Epithelial cell of esophagus (primary cell): ENCODE data around the gene PRKAG3.

Source experiments
- DNase-seq: peaks from one replicate; pipeline ENCODE4 v3.0.0; 2010; ENCODE audit warnings: low read depth
- H3K4me3 ChIP-seq: 2 replicates; pipeline ENCODE4 v1.5.1; 2011; ENCODE audit warnings: mild to moderate bottlenecking, low read length, control low read depth
- TF ChIP-seq, protein P1 (sequence below): IDR thresholded peaks from 2 replicates; pipeline ENCODE4 v1.5.1; 2011; ENCODE audit warnings: low read depth, mild to moderate bottlenecking, low read length, control low read depth, inconsistent platforms; ENCODE audit not compliant: insufficient read depth; ENCODE audit errors: missing control alignments

The PRKAG3 gene

DNA sequence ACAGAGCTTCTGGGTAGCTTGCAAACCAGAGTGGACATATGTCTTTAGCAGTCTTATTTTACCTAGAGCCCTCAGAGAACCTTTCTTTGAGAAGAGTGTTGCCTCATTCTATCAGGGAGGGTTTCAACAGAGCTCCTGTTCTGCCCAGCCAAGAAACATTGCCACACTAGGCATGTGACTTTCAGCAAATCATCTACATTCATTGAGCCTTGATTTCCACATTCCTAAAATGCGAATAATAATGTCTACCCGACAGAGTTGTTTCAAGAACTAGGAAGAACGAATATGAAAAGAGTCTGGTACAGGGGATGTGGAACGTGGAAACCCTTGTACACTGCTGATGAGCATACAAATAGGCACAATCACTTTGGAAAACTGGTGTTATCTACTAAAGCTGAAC lies 7.8 kb upstream of the PRKAG3 start:
- TF ChIP-seq, protein P1, sequence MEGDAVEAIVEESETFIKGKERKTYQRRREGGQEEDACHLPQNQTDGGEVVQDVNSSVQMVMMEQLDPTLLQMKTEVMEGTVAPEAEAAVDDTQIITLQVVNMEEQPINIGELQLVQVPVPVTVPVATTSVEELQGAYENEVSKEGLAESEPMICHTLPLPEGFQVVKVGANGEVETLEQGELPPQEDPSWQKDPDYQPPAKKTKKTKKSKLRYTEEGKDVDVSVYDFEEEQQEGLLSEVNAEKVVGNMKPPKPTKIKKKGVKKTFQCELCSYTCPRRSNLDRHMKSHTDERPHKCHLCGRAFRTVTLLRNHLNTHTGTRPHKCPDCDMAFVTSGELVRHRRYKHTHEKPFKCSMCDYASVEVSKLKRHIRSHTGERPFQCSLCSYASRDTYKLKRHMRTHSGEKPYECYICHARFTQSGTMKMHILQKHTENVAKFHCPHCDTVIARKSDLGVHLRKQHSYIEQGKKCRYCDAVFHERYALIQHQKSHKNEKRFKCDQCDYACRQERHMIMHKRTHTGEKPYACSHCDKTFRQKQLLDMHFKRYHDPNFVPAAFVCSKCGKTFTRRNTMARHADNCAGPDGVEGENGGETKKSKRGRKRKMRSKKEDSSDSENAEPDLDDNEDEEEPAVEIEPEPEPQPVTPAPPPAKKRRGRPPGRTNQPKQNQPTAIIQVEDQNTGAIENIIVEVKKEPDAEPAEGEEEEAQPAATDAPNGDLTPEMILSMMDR: no peak
- peak; percentile 78 for DNase-seq
- no peak overlapping the region for H3K4me3 ChIP-seq

DNA sequence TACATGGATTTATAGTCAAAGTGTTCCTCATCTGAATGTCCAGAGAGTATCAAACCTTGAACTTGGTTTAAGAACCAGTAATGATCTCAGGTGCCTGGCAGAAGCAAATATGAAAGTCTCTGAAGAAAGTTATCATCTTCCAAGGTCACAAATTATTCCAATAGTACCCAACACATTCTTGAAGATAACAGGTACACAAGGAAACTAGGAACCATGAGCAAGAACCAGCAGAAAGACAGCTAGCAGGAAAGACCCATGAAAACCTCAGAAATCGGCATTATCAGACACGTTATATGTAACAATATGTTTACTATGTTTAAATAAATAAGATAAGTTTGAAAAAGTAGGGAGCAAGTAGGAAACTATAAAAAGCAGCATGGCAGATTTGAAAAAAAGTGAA lies 5.9 kb upstream of the PRKAG3 start:
- no peak overlapping the region for H3K4me3 ChIP-seq
- TF ChIP-seq, protein P1: no peak
- DNase-seq: no peak

DNA sequence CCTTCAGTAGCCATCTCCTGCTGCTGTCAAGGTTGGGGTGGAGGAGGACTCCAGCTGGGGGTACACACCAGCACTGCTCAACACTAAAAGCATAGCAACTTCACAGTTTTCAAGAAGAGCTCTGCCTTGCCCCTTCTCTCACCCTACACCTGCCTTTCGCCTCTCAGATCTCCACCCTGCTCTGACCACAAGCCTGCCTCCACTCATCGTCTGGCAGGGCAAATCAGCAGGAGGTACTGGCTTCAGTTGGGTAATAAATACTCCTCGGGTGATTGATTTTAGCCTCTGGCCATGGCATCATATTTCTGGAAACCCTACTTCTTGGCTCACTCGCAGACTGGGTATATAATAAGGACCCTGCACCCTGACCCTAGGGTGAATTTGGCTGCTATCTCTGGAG lies 3.1 kb upstream of the PRKAG3 start:
- TF ChIP-seq, protein P1: no peak
- DNase-seq: no peak
- H3K4me3 ChIP-seq: no peak overlapping the region

DNA sequence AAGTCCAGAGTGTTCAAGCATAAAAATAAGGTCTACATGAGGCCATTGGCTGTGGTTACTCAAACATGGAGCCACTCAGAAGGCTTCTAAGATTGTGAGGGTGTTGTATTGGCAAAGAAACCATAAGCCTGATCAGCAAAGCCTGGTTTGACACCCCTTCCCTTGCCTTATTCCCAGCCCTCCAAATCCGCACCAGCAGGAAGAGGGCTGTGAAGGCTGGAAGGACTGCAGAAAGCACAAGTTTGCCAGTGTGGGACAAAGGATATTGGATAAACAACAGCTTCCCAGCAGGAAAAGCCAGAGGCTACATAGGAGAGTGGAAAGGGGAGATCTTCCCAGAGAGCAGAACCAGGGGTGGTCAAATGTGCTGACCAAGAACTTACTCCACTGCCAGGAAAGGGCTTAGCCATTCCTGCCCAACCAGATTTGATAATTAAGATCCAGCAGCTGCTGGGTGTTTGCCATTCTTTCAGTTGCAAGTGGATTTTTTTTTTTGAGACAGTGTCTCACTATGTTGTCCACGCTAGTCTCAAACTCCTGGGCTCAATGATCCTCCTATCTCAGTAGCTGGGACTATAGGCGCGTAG lies 1.5 kb upstream of the PRKAG3 start:
- H3K4me3 ChIP-seq: no peak overlapping the region
- no peak for DNase-seq
- TF ChIP-seq, protein P1: no peak

DNA sequence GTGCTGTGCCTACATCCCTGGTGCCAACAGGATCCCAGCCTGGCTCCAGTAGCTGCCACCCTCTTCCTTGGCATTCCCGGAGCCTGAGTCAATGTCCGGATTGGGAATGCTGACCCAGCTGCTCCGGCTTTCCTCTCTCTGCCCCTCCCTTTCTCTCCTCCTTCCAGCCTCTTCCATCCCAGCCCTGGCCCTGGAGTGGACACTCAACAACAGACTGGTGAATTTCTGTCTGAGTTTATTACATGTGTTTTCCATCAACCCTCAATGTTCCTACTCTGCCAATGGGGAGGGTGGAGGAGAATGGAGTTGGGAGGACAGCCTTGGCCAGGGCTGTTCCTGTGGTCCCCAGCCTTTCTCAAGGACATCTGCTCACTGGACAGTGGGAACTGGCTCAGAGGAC lies 917 bp upstream of the PRKAG3 start:
- TF ChIP-seq, protein P1: no peak
- H3K4me3 ChIP-seq: no peak overlapping the region
- peak; percentile 29 for DNase-seq

DNA sequence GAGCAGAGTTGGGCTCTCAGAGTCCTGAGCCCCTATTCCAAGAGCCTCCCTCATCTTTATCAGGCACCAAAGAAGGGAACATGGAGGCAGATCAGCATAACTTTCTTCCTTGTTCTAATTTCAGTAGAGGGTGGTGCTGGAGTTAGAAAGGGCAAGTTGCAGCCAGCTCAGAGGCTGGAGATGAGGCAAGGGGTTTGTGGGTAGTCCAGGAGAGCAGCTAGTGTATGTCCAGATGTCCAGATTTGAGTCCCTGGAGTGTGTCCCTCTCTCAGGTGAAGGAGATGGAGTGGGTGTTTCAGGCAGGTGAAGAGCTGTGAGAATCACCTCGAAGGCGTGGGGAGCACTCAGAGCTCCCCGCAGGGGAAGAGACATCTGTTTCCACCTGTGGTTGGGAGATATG lies 478 bp upstream of the PRKAG3 start:
- no peak for DNase-seq
- no peak overlapping the region for H3K4me3 ChIP-seq
- TF ChIP-seq, protein P1: no peak
